ENCODE measurements around the gene PPP2R5E.

PPP2R5E gene

GRCh38 chr14:63470962-63471793, 72.0 kb downstream of the PPP2R5E start:
- DNase-seq (ENCODE audit: low read depth) = peak; percentile 61

GRCh38 chr14:63468294-63468693, 74.9 kb downstream of the PPP2R5E start:
- DNase-seq (ENCODE audit: low read depth) = no peak

- no peak for DNase-seq (ENCODE audit: low read depth)
Observed at GRCh38 chr14:63467440-63468072, 75.6 kb downstream of the PPP2R5E start.

GRCh38 chr14:63465347-63465746, 77.8 kb downstream of the PPP2R5E start:
- DNase-seq (ENCODE audit: low read depth) = no peak

GRCh38 chr14:63460680-63461369, 82.4 kb downstream of the PPP2R5E start:
- no peak for DNase-seq (ENCODE audit: low read depth)

- no peak for DNase-seq (ENCODE audit: low read depth)
Observed at GRCh38 chr14:63459738-63460137, 83.4 kb downstream of the PPP2R5E start.

GRCh38 chr14:63457498-63457897, 85.7 kb downstream of the PPP2R5E start:
- DNase-seq (ENCODE audit: low read depth) = no peak

GRCh38 chr14:63454863-63455622, 88.1 kb downstream of the PPP2R5E start:
- DNase-seq (ENCODE audit: low read depth) = peak; percentile 56

GRCh38 chr14:63454436-63454835, 88.7 kb downstream of the PPP2R5E start:
- DNase-seq (ENCODE audit: low read depth) = no peak

GRCh38 chr14:63453443-63453936, 89.7 kb downstream of the PPP2R5E start:
- DNase-seq (ENCODE audit: low read depth) = no peak

GRCh38 chr14:63452796-63453195, 90.4 kb downstream of the PPP2R5E start:
- no peak for DNase-seq (ENCODE audit: low read depth)

- DNase-seq (ENCODE audit: low read depth) = no peak
Observed at GRCh38 chr14:63448841-63449240, 94.3 kb downstream of the PPP2R5E start.

- peak; percentile 2 for DNase-seq (ENCODE audit: low read depth)
Observed at GRCh38 chr14:63444588-63444987, 98.6 kb downstream of the PPP2R5E start.

GRCh38 chr14:63443988-63444387, 99.2 kb downstream of the PPP2R5E start:
- DNase-seq (ENCODE audit: low read depth) = no peak

GRCh38 chr14:63443361-63443760, 99.8 kb downstream of the PPP2R5E start:
- DNase-seq (ENCODE audit: low read depth) = no peak

GRCh38 chr14:63438065-63438757, 105.0 kb downstream of the PPP2R5E start:
- DNase-seq (ENCODE audit: low read depth) = peak; percentile 97

- DNase-seq (ENCODE audit: low read depth) = no peak
Observed at GRCh38 chr14:63436286-63437098, 106.7 kb downstream of the PPP2R5E start.

GRCh38 chr14:63435838-63436237, 107.3 kb downstream of the PPP2R5E start:
- DNase-seq (ENCODE audit: low read depth) = peak; percentile 97

GRCh38 chr14:63435204-63435603, 108.0 kb downstream of the PPP2R5E start:
- DNase-seq (ENCODE audit: low read depth) = no peak

- DNase-seq (ENCODE audit: low read depth) = no peak
Observed at GRCh38 chr14:63432888-63433552, 110.2 kb downstream of the PPP2R5E start.
